Suprapubic skin (tissue), 4 donors: ENCODE results near the gene ZNF124.

Experiments
- EP300 ChIP-seq: sonication (generic); formaldehyde crosslinking; IDR thresholded peaks from one replicate; pipeline ENCODE4 v1.6.1; 2017; ENCODE audit warnings: antibody characterized with exemption
- POLR2A ChIP-seq, 2 donors: fragments of 450-650 bp; IDR thresholded peaks; one replicate each; pipeline ENCODE4 v1.6.1; 2017; ENCODE audit warnings: antibody characterized with exemption in 2 of 2, mild to moderate bottlenecking in 2 of 2, moderate library complexity in 2 of 2
- POLR2AphosphoS5 ChIP-seq, 3 donors: sonication (generic); formaldehyde crosslinking; IDR thresholded peaks; one replicate each; pipeline ENCODE4 v1.6.1; 2017; ENCODE audit warnings: antibody characterized with exemption in 3 of 3
- TF ChIP-seq, protein P1 (sequence below), 2 donors: fragments of 200-600 bp in 1 of 2; fragments of 450-650 bp in 1 of 2; sonication (generic) in 1 of 2; IDR thresholded peaks; one replicate each; pipeline ENCODE4 v1.5.1; 2016 to 2019; ENCODE audit warnings: antibody characterized with exemption in 2 of 2, mild to moderate bottlenecking in 1 of 2, moderate library complexity in 1 of 2

DNA sequence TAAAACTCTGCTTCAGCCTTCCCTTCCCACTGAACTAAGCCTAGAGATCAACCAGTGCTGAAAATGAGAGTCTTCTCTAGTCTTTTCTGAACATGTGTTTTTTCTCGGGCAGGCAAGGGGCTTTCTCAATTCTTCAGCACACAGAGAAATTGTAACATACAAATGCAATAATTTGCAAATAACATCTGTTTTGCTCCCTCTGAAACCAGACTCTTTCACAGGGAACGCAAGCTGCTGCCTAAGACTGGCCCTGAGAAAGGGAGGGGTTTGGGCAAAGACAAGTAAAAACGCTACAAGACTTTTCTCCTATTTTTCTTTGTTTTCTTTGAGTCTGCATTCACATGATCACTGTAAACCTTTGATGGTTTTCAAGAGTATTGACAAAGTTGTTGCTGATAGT, 44.4 kb upstream of the ZNF124 start:
- TF ChIP-seq, protein P1, sequence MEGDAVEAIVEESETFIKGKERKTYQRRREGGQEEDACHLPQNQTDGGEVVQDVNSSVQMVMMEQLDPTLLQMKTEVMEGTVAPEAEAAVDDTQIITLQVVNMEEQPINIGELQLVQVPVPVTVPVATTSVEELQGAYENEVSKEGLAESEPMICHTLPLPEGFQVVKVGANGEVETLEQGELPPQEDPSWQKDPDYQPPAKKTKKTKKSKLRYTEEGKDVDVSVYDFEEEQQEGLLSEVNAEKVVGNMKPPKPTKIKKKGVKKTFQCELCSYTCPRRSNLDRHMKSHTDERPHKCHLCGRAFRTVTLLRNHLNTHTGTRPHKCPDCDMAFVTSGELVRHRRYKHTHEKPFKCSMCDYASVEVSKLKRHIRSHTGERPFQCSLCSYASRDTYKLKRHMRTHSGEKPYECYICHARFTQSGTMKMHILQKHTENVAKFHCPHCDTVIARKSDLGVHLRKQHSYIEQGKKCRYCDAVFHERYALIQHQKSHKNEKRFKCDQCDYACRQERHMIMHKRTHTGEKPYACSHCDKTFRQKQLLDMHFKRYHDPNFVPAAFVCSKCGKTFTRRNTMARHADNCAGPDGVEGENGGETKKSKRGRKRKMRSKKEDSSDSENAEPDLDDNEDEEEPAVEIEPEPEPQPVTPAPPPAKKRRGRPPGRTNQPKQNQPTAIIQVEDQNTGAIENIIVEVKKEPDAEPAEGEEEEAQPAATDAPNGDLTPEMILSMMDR (IDR thresholded peaks at IDR 0.05), result no peak
- TF ChIP-seq POLR2AphosphoS5 (IDR thresholded peaks at IDR 0.05), result no peak
- no peak for TF ChIP-seq POLR2A (IDR thresholded peaks at IDR 0.05)
- no peak for TF ChIP-seq EP300
